OCI-LY1 (cell line): ENCODE results near the gene REST.
"Not testable (repeated sequence)": the region's sequence is repeated elsewhere in the genome, so short reads cannot be mapped to it uniquely, and the experiment has no call there.

Experiments used
- H2AFZ ChIP-seq: fragments of 200-600 bp; sonication (generic), shearing (Covaris generic); 2 replicates; pipeline ENCODE4 v1.6.0; 2014; ENCODE audit warnings: antibody characterized with exemption, mild to moderate bottlenecking, low read length
- H3F3A ChIP-seq: fragments of 200-600 bp; sonication (generic), shearing (Covaris generic); 2 replicates; pipeline ENCODE4 v1.6.0; 2014; ENCODE audit warnings: mild to moderate bottlenecking, antibody characterized with exemption, low read length, moderate library complexity; ENCODE audit not compliant: insufficient read depth
- H3K27ac ChIP-seq: fragments of 200-600 bp; sonication (generic); 2 replicates; pipeline ENCODE4 v1.5.1; 2014; ENCODE audit warnings: low read length, mixed run types, mild to moderate bottlenecking, low read depth; ENCODE audit not compliant: poor library complexity, severe bottlenecking
- H3K27me3 ChIP-seq: fragments of 200-600 bp; sonication (generic); 2 replicates; pipeline ENCODE4 v1.6.0; 2014; ENCODE audit warnings: antibody characterized with exemption, mild to moderate bottlenecking, low read length, moderate library complexity; ENCODE audit not compliant: insufficient read depth
- H3K36me3 ChIP-seq: fragments of 200-600 bp; sonication (generic); 2 replicates; pipeline ENCODE4 v1.6.1; 2014; ENCODE audit warnings: mild to moderate bottlenecking, antibody characterized with exemption, low read length, moderate library complexity, mixed read lengths; ENCODE audit not compliant: insufficient read depth
- H3K4me1 ChIP-seq: fragments of 200-600 bp; sonication (generic); 2 replicates; pipeline ENCODE4 v1.5.1; 2014; ENCODE audit warnings: mild to moderate bottlenecking, low read length, moderate library complexity; ENCODE audit not compliant: insufficient read depth, severe bottlenecking
- H3K4me2 ChIP-seq: fragments of 200-600 bp; sonication (generic), shearing (Covaris generic); 2 replicates; pipeline ENCODE4 v1.6.1; 2014; ENCODE audit warnings: low read length
- H3K4me3 ChIP-seq: fragments of 200-600 bp; sonication (generic); 2 replicates; pipeline ENCODE4 v1.5.1; 2014; ENCODE audit warnings: low read length, low read depth, mild to moderate bottlenecking, mixed read lengths; ENCODE audit not compliant: poor library complexity, severe bottlenecking
- H3K79me2 ChIP-seq: fragments of 200-600 bp; shearing (Covaris generic); 2 replicates; pipeline ENCODE4 v1.6.1; 2016; ENCODE audit warnings: mixed run types, low read length, mixed read lengths; ENCODE audit not compliant: insufficient read depth
- H3K9ac ChIP-seq: fragments of 200-600 bp; sonication (generic), shearing (Covaris generic); 2 replicates; pipeline ENCODE4 v1.6.1; 2014; ENCODE audit warnings: mild to moderate bottlenecking, low read length, mixed read lengths
- H3K9me2 ChIP-seq: fragments of 200-600 bp; sonication (generic), shearing (Covaris generic); 2 replicates; pipeline ENCODE4 v1.6.1; 2014; ENCODE audit warnings: low read depth, mild to moderate bottlenecking, low read length, mixed read lengths
- H3K9me3 ChIP-seq: fragments of 200-600 bp; shearing (Covaris generic); 2 replicates; pipeline ENCODE4 v1.6.1; 2014; ENCODE audit warnings: low read length, mixed read lengths
- H4K20me1 ChIP-seq: fragments of 200-600 bp; sonication (generic), shearing (Covaris generic); 2 replicates; pipeline ENCODE4 v1.6.0; 2016; ENCODE audit warnings: mild to moderate bottlenecking, low read length; ENCODE audit not compliant: insufficient read depth
- EZH2 ChIP-seq: fragments of 200-600 bp; sonication (generic), shearing (Covaris generic); IDR thresholded peaks from 2 replicates; pipeline ENCODE4 v1.8.0; 2017; ENCODE audit warnings: borderline replicate concordance, mixed run types, mild to moderate bottlenecking, antibody characterized with exemption, low read length, moderate library complexity, mixed read lengths
- TF ChIP-seq, protein P1 (sequence below): fragments of 200-600 bp; sonication (generic), shearing (Covaris generic); IDR thresholded peaks from 2 replicates; pipeline ENCODE4 v1.5.1; 2017; ENCODE audit warnings: mild to moderate bottlenecking, antibody characterized with exemption, low read length, moderate library complexity, mixed read lengths

The REST gene

DNA sequence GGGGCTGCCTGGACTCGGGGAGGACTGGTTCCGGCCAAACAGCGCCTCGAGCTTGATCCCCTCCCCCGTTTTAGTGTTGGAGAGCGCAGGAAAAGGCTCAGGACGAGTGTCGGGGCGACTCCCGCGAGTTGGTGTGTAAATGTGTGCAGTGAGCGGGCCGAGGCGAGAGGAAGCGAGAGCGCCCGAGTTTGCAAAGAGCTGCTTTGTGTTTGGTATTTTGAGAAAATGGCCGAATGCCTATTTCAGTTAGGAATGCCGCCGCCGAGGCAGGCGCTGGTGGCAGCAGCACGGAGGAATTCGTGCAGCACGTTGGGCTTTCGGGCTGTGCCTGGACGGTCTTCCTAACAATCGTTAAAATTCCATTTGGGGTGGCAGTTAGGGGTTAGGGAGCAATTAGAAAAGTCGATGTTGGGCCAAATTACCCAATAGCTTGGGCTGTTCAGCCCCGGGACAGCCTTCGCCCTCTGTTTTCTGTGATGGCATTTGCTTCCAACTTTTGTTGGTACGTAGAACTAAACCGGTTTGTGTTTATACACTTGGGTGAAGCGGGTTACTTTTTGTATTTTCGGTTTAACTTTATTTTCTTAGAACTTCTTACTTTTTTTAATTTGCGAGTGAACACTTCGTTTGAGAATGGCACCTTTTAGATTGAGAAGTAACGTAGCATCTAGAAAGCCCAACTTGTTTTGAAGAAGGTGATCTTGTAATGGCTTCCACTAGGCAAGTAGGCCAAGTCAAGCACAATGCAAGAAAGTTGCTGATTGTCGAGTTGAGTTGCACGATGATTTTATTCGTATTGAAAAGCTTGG lies 1.6 kb downstream of the REST start:
- Histone ChIP-seq H3K36me3 (peaks cover 25% of the 10 kb centered on the region; the same call in 1 of the 2 replicates), H3K27me3 (no peaks in the 10 kb centered on the region), H2AFZ (peak overlapping the region; percentile 25; the same call in 1 of the 2 replicates), H3K27ac (peak overlapping the region; percentile 90), H3K9me3 (no peaks in the 10 kb centered on the region), H3K9ac (peak overlapping the region; percentile 84), H3K4me3 (peak overlapping the region; percentile 86), H3K4me1 (peaks cover 38% of the 10 kb centered on the region), H3K9me2 (no peaks in the 10 kb centered on the region), H3K4me2 (peak overlapping the region; percentile 83), H3F3A (no peaks in the 10 kb centered on the region), H4K20me1 (no peaks in the 10 kb centered on the region), H3K79me2 (peaks cover 47% of the 10 kb centered on the region)
- TF ChIP-seq EZH2 = no peak
- TF ChIP-seq, protein P1, sequence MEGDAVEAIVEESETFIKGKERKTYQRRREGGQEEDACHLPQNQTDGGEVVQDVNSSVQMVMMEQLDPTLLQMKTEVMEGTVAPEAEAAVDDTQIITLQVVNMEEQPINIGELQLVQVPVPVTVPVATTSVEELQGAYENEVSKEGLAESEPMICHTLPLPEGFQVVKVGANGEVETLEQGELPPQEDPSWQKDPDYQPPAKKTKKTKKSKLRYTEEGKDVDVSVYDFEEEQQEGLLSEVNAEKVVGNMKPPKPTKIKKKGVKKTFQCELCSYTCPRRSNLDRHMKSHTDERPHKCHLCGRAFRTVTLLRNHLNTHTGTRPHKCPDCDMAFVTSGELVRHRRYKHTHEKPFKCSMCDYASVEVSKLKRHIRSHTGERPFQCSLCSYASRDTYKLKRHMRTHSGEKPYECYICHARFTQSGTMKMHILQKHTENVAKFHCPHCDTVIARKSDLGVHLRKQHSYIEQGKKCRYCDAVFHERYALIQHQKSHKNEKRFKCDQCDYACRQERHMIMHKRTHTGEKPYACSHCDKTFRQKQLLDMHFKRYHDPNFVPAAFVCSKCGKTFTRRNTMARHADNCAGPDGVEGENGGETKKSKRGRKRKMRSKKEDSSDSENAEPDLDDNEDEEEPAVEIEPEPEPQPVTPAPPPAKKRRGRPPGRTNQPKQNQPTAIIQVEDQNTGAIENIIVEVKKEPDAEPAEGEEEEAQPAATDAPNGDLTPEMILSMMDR = no peak

DNA sequence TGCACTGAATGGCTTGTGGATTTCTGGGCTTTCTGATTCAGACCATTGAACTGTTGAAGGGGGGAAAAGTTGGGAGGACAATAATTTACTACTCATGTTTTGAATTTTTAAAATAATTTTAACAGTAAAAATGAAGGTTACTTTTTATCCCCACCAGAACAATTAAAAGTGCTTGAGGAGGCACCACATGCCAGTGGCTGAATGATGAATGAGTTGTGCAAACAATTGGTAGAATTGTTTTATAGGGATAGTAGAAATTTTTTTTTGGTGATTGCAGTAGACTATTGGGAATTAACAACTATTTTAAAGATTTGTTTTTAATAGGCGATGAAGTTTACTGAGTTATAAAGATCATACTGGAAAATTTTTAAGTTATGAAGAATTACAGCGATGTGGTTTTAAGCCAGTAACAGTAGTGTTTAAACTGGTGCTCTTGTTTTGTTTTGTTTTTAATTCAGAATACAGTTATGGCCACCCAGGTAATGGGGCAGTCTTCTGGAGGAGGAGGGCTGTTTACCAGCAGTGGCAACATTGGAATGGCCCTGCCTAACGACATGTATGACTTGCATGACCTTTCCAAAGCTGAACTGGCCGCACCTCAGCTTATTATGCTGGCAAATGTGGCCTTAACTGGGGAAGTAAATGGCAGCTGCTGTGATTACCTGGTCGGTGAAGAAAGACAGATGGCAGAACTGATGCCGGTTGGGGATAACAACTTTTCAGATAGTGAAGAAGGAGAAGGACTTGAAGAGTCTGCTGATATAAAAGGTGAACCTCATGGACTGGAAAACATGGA lies 2.7 kb downstream of the REST start:
- Histone ChIP-seq H3K27me3 (no peaks in the 10 kb centered on the region), H4K20me1 (no peaks in the 10 kb centered on the region), H2AFZ (no peak overlapping the region), H3K79me2 (peaks cover 56% of the 10 kb centered on the region), H3K27ac (peak overlapping the region; percentile 90), H3K4me1 (peaks cover 40% of the 10 kb centered on the region), H3K4me2 (peak overlapping the region; percentile 83), H3K4me3 (peak overlapping the region; percentile 86), H3K36me3 (peaks cover 29% of the 10 kb centered on the region; the same call in 1 of the 2 replicates), H3K9me3 (no peaks in the 10 kb centered on the region), H3K9ac (peak overlapping the region; percentile 84), H3K9me2 (no peaks in the 10 kb centered on the region), H3F3A (no peaks in the 10 kb centered on the region)
- TF ChIP-seq, protein P1 = no peak
- TF ChIP-seq EZH2 = no peak

DNA sequence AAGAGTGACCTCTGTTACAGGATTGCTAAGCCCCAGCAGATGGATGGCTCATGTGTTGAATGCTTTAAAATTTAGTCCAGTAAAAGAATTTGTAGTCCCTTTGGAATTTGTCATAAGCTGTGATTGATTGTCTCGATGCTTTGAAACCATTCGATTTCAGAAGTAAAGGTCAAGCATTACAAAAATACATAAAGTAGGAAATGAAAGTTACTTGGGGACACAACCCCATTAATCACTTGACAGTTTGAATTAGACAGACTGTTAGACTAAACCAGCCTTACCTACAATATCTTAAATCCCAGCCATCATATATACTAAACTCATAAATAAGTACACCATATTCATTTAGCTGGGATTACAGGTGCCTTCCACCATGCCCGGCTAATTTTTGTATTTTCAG lies 6.6 kb downstream of the REST start:
- no peak overlapping the region for H3K4me3 ChIP-seq
- H3K36me3 ChIP-seq = peaks cover 59% of the 10 kb centered on the region; the same call in 1 of the 2 replicates
- no peaks in the 10 kb centered on the region for H4K20me1 ChIP-seq
- H3K9me2 ChIP-seq = no peaks in the 10 kb centered on the region
- peaks cover 50% of the 10 kb centered on the region for H3K4me1 ChIP-seq
- H3K9ac ChIP-seq = no peak overlapping the region
- no peak overlapping the region; the same call in 1 of the 2 replicates for H3K4me2 ChIP-seq
- H3K9me3 ChIP-seq = no peaks in the 10 kb centered on the region
- no peak overlapping the region for H3K27ac ChIP-seq
- H3K27me3 ChIP-seq = no peaks in the 10 kb centered on the region
- H3F3A ChIP-seq = no peaks in the 10 kb centered on the region
- H2AFZ ChIP-seq = no peak overlapping the region
- TF ChIP-seq, protein P1 = no peak
- TF ChIP-seq EZH2 = no peak
- peaks cover 78% of the 10 kb centered on the region for H3K79me2 ChIP-seq

DNA sequence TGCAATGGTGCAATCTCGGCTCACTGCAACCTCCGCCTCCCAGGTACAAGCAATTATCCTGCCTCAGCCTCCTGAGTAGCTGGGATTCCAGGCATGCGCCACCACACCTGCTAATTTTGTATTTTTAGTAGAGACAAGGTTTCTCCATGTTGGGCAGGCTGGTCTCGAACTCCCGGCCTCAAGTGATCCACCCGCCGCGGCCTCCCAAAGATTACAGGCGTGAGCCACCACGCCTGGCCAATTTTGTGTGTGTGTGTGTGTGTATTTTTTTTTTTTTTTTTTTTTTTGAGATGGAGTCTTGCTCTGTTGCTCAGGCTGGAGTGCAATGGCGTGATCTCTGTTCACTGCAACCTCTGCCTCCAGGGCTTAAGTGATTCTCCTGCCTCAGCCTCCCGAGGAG lies 7.3 kb downstream of the REST start:
- not testable (repeated sequence) for H3K9me2 ChIP-seq, H4K20me1 ChIP-seq, H3K27ac ChIP-seq, H3K4me2 ChIP-seq, H3K4me3 ChIP-seq, H3F3A ChIP-seq, H3K9me3 ChIP-seq, H3K9ac ChIP-seq, H3K27me3 ChIP-seq, H2AFZ ChIP-seq
- H3K4me1 ChIP-seq = peaks cover 46% of the 10 kb centered on the region
- peaks cover 75% of the 10 kb centered on the region for H3K79me2 ChIP-seq
- H3K36me3 ChIP-seq = peaks cover 64% of the 10 kb centered on the region; the same call in 1 of the 2 replicates
